Breast epithelium (tissue), 3 donors: Measurements from ENCODE around the gene INHBB.

Experiments used
- POLR2A ChIP-seq: fragments of 450-650 bp; IDR thresholded peaks from one replicate; pipeline ENCODE4 v1.6.1; 2016; ENCODE audit warnings: antibody characterized with exemption, mild to moderate bottlenecking, moderate library complexity
- POLR2AphosphoS5 ChIP-seq, 3 donors: sonication (generic); formaldehyde crosslinking; IDR thresholded peaks; one replicate each; pipeline ENCODE4 v1.6.1; 2017; ENCODE audit warnings: antibody characterized with exemption in 3 of 3
- TF ChIP-seq, protein P1 (sequence below), 3 donors: fragments of 450-650 bp; IDR thresholded peaks; one replicate each; pipeline ENCODE4 v1.5.1; 2016 to 2017; ENCODE audit warnings: antibody characterized with exemption in 3 of 3, mild to moderate bottlenecking in 3 of 3, moderate library complexity in 3 of 3

DNA sequence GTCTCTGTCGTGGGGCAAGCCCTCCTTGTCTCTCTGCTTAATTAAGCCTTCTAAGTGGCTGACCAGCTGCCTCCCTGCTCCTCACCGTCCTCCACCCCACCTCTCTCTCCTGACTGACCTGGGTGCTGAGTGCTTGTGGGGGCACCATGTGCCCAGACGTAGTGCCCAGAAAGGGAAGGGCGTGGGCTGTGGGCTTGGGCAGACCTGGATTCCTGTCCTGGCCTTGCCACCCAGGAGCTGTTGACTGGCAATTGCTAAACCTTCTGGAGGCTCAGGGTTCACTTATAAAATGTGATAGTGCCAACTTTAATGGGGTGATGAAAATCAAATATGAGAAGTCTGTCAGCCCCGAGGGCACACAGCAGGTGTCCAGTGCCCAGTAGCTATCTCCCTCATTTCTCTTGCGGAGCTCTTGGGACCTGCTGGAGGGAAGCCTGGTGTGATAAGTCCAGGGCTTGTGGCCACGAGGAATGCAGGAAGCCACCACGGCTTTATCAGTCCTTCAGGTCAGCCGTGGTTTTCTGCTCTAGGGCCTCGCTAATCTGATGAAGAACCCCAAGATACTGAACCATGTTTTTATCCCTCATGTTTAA lies 22.0 kb upstream of the INHBB start:
- TF ChIP-seq, protein P1, sequence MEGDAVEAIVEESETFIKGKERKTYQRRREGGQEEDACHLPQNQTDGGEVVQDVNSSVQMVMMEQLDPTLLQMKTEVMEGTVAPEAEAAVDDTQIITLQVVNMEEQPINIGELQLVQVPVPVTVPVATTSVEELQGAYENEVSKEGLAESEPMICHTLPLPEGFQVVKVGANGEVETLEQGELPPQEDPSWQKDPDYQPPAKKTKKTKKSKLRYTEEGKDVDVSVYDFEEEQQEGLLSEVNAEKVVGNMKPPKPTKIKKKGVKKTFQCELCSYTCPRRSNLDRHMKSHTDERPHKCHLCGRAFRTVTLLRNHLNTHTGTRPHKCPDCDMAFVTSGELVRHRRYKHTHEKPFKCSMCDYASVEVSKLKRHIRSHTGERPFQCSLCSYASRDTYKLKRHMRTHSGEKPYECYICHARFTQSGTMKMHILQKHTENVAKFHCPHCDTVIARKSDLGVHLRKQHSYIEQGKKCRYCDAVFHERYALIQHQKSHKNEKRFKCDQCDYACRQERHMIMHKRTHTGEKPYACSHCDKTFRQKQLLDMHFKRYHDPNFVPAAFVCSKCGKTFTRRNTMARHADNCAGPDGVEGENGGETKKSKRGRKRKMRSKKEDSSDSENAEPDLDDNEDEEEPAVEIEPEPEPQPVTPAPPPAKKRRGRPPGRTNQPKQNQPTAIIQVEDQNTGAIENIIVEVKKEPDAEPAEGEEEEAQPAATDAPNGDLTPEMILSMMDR (IDR thresholded peaks at IDR 0.05) = no peak
- TF ChIP-seq POLR2A (no peak), POLR2AphosphoS5 (IDR thresholded peaks at IDR 0.05) (no peak)
